Mucosa of stomach (tissue), 1 donor: Measurements from ENCODE around the gene DNAAF3.

ENCODE experiments used
- H3K27me3 ChIP-seq: one replicate; pipeline ENCODE4 v1.7.0; 2013; ENCODE audit warnings: mild to moderate bottlenecking, low read length; ENCODE audit not compliant: control insufficient read depth, insufficient read depth
- H3K36me3 ChIP-seq: one replicate; pipeline ENCODE4 v1.7.0; 2013; ENCODE audit warnings: low read length; ENCODE audit not compliant: control insufficient read depth, insufficient read depth
- H3K4me1 ChIP-seq: one replicate; pipeline ENCODE4 v1.7.0; 2013; ENCODE audit warnings: mild to moderate bottlenecking, low read length; ENCODE audit not compliant: control insufficient read depth, insufficient read depth
- H3K4me3 ChIP-seq: one replicate; pipeline ENCODE4 v1.7.0; 2013; ENCODE audit warnings: low read length
- H3K9ac ChIP-seq: one replicate; pipeline ENCODE4 v1.7.0; 2013; ENCODE audit warnings: mild to moderate bottlenecking, low read length, moderate library complexity
- H3K9me3 ChIP-seq: one replicate; pipeline ENCODE4 v1.7.0; 2013; ENCODE audit warnings: mild to moderate bottlenecking, low read length, moderate library complexity; ENCODE audit not compliant: control insufficient read depth
- donor health status: Pancreatic carcinoma.

Gene DNAAF3

DNA sequence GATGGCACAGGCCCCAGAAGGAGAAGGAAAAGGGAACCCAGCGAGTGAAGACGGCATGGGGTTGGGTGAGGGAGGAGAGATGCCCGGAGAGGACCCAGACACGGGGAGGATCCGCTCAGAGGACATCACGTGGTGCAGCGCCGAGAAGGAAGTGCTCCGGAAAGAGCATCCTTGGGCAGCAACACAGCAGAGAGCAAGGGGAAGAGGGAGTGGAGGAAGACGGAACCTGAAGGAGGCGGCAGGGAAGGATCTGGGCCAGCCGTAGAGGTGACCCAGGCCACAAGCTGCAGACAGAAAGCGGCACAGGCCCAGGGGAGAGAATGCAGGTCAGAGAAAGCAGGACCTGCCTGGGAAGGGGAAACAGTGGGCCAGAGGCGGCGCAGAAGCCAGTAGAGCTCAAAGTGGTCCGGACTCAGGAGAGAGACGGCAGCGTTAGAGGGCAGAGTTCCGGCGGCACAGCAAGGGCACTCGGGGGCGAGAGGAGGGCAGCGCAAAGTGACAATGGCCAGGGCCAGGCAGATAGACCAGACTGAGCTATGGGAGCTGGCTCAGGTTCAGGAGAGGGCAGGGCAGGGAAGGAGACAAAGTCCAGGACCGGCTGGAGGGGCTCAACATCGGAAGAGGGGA, 50.1 kb downstream of the DNAAF3 start:
- Histone ChIP-seq H3K4me1 (peaks cover 45% of the 10 kb centered on the region), H3K36me3 (no peaks in the 10 kb centered on the region), H3K4me3 (peak overlapping the region; percentile 53), H3K27me3 (no peaks in the 10 kb centered on the region), H3K9me3 (no peaks in the 10 kb centered on the region), H3K9ac (peak overlapping the region; percentile 71)

DNA sequence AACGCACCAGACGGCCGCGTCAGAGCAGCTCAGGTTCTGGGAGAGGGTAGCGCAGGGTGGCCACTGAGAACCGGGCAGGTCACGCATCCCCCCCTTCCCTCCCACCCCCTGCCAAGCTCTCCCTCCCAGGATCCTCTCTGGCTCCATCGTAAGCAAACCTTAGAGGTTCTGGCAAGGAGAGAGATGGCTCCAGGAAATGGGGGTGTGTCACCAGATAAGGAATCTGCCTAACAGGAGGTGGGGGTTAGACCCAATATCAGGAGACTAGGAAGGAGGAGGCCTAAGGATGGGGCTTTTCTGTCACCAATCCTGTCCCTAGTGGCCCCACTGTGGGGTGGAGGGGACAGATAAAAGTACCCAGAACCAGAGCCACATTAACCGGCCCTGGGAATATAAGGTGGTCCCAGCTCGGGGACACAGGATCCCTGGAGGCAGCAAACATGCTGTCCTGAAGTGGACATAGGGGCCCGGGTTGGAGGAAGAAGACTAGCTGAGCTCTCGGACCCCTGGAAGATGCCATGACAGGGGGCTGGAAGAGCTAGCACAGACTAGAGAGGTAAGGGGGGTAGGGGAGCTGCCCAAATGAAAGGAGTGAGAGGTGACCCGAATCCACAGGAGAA, 50.9 kb downstream of the DNAAF3 start:
- H3K4me3 ChIP-seq: peak overlapping the region; percentile 53
- H3K4me1 ChIP-seq: peaks cover 45% of the 10 kb centered on the region
- H3K9ac ChIP-seq: peak overlapping the region; percentile 71
- no peaks in the 10 kb centered on the region for H3K36me3 ChIP-seq
- H3K9me3 ChIP-seq: no peaks in the 10 kb centered on the region
- H3K27me3 ChIP-seq: no peaks in the 10 kb centered on the region

DNA sequence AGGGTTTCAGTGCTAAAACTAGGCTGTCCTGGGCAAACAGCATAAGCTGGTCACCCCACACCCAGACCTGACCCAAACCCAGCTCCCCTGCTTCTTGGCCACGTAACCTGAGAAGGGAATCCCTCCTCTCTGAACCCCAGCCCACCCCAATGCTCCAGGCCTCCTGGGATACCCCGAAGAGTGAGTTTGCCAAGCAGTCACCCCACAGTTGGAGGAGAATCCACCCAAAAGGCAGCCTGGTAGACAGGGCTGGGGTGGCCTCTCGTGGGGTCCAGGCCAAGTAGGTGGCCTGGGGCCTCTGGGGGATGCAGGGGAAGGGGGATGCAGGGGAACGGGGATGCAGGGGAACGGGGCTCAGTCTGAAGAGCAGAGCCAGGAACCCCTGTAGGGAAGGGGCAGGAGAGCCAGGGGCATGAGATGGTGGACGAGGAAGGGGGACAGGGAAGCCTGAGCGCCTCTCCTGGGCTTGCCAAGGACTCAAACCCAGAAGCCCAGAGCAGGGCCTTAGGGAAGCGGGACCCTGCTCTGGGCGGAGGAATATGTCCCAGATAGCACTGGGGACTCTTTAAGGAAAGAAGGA, 51.8 kb downstream of the DNAAF3 start:
- Histone ChIP-seq H3K27me3 (no peaks in the 10 kb centered on the region), H3K9me3 (no peaks in the 10 kb centered on the region), H3K4me3 (no peak overlapping the region), H3K4me1 (peaks cover 45% of the 10 kb centered on the region), H3K9ac (peak overlapping the region; percentile 33), H3K36me3 (no peaks in the 10 kb centered on the region)

DNA sequence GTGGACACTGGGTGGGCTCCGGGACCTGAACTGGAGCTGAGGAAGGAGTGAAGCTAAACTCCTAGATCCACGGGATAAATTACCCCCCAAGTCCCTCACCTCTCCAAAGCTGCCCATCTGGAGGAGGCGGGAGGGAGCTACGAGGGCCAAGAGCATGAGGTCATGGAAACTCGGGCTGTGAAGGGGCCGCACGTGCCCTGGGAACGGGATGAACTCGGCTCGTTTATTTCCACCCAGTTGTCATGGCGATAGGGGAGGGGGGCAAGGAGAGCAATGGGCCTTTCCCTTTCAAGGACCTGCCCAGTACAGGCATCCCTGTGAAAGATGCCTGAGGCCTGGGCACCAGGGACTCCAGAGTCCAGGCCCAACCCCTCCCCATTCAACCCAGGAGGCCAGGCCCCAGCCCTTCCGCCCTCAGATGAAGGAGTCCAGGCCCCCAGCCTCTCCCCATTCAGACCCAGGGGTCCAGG, 52.8 kb downstream of the DNAAF3 start:
- H3K36me3 ChIP-seq: no peaks in the 10 kb centered on the region
- peak overlapping the region; percentile 33 for H3K9ac ChIP-seq
- H3K9me3 ChIP-seq: no peaks in the 10 kb centered on the region
- H3K4me1 ChIP-seq: peaks cover 43% of the 10 kb centered on the region
- H3K4me3 ChIP-seq: no peak overlapping the region
- no peaks in the 10 kb centered on the region for H3K27me3 ChIP-seq

DNA sequence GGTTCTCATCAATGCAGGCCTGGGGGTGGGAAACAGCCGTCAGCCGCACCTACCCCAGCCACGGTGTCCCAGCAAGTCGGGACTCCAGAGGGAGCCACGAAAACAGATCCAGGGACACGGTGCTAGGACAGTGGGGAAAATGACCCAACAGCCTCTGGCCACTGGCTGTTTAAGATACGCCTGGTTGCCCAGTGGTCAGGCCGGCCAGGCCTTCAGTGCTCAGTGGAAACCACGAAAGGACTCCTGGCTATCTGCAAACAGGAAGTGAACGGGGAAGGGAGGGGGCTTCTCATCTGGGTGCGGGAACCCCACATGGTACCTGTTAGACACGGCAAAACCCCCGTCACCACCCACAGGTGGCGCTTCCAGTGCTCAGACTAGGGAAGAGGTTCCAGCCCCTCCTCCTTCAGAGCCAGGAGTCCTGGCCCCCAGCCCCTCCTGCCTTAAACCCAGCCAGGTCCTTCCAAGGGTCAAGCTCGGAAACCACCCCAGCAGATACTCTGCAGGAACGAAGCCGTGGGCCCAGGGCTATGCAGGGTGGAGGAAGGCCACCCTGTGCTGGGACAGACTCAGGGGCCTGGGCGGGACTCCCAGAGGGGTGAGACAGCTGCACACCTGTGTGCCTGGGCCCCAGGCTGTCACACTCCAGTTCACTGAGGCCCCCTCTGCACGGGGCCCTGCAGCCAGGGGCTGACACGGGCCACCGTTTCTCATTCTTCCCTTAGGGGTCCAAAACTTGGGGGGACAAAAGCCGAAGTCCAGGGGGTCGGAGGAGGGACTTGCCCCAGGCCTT, 53.4 kb downstream of the DNAAF3 start:
- H3K4me1 ChIP-seq: peaks cover 37% of the 10 kb centered on the region
- H3K4me3 ChIP-seq: no peak overlapping the region
- no peaks in the 10 kb centered on the region for H3K9me3 ChIP-seq
- no peaks in the 10 kb centered on the region for H3K36me3 ChIP-seq
- H3K9ac ChIP-seq: peak overlapping the region; percentile 33
- H3K27me3 ChIP-seq: no peaks in the 10 kb centered on the region

DNA sequence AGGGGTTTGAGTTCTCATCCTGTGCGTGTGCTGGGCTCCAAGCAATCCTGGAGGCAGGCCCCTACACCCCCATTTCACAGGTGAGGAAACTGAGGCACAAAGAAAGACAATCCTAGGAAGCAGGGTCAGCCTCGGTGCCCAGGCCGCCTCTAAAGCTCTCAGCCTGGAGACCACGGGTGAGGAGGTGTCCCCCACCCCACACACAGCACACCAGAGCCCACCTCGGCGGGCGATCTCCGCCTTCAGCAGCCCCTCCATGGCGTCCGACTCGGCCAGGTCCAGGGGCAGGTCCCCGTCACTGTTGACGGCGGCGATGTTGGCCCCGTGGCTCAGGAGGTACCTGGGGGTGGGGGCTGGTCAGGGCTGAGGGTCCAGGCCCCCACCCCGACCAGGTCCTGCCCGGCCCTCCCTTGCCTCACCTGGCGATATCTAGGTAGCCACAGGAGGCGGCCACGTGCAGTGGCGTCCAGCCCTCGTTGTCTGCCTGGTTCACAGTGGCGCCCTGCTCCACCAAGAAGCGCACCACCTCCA, 54.1 kb downstream of the DNAAF3 start:
- no peaks in the 10 kb centered on the region for H3K27me3 ChIP-seq
- no peak overlapping the region for H3K4me3 ChIP-seq
- H3K9ac ChIP-seq: peak overlapping the region; percentile 33
- no peaks in the 10 kb centered on the region for H3K36me3 ChIP-seq
- H3K4me1 ChIP-seq: peaks cover 37% of the 10 kb centered on the region
- no peaks in the 10 kb centered on the region for H3K9me3 ChIP-seq

DNA sequence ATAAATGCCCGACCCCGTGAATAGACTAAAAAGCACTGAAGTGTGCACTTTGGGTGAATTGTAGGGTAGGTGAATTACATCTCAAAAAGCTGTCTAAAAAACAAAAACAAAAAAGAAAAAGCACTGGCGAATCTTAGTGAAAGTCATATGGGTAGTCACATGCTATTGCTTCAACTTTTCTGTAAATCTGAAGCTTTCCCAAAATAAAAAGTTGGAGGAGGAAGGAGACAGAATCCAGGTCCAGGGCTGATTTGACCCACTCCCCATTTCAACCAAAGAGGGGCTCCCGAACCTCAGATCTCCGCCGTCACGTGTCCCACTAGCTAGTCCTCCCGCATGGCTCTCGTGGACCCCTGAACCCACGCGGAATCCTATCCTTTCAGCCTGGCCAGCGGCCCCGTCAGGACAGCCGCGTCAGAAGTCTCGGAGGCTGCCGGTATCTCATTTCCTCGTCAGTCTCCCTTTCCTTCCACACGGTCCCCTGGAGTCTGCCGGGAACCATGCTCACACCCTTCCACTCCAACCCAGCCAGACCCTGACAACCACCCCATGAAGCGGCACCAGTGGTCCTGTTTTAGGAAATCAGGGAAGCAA, 55.1 kb downstream of the DNAAF3 start:
- Histone ChIP-seq H3K4me3 (no peak overlapping the region), H3K4me1 (peaks cover 36% of the 10 kb centered on the region), H3K36me3 (no peaks in the 10 kb centered on the region), H3K9ac (no peak overlapping the region), H3K9me3 (no peaks in the 10 kb centered on the region), H3K27me3 (no peaks in the 10 kb centered on the region)

DNA sequence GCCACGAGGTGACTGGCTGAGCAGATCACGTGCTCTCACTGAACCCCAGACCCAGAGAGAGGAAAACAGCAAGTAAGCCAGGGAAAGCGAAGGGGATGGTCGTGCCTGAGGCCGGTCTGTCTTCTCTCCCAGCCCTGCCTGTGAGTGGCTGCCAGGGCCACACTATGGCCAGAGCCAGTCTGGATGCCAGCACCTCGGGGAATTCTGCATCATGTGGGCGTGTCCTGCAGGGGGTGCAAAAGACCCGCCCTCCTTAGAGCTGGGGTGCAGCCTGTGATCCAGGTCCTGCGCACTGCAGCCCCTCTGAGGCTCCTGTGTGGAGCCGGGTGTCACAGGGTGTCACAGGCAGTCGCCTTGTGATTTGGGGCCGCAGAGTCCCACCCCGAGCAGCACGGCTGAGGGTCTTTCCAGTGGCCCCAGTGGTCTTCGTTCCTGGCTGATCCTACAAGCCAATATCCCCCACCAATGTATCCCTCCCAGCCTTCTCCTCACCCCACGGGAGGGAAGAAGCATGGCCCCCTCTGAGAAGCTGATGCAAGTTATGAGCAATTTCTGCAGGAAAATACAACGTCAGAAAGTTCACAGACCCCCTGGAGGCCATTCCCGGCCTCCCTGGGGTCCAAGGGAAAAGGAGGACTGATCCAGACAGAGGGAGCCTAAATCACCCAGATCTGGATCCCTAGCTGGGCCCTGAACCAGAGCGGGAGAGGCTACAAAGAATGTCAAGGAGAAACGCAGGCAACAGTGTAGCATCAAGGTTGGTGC, 56.7 kb downstream of the DNAAF3 start:
- Histone ChIP-seq H3K4me1 (peaks cover 22% of the 10 kb centered on the region), H3K4me3 (no peak overlapping the region), H3K9me3 (no peaks in the 10 kb centered on the region), H3K27me3 (no peaks in the 10 kb centered on the region), H3K36me3 (no peaks in the 10 kb centered on the region), H3K9ac (no peak overlapping the region)
